ENCODE results near the gene SLC25A1. TPM values are rescaled to one million over a fixed set of nuclear protein-coding genes. Genes with fewer than 3 reads are reported as not detected.
A peak's percentile ranks its signal among the peaks of the same experiment; 100 is the strongest.
"Not testable (repeated sequence)": the region's sequence is repeated elsewhere in the genome, so short reads cannot be mapped to it uniquely, and the experiment has no call there.

SLC25A1 gene
- total RNA-seq, 1 donor from 2014 or later = 63.0 TPM

- Histone ChIP-seq H3K9me3 (no peaks in the 10 kb centered on the region), H3K36me3 (no peaks in the 10 kb centered on the region), H3K27ac (no peak overlapping the region), H3K4me1 (peaks cover 30% of the 10 kb centered on the region), H3K27me3 (peaks cover 43% of the 10 kb centered on the region), H3K4me3 (peak overlapping the region; percentile 30)
- no peak for TF ChIP-seq CTCF (IDR thresholded peaks at IDR 0.05)
- ATAC-seq (no peak), DNase-seq (no peak)
- intact Hi-C loops (cut with DNase I) = no loop called here
These were observed 9.3 kb downstream of the SLC25A1 start for GRCh38 chr22:19169002-19169946.

GRCh38 chr22:19168088-19168890 lies 10.2 kb downstream of the SLC25A1 start:
- H3K27me3 ChIP-seq = peaks cover 49% of the 10 kb centered on the region
- ATAC-seq (no peak), DNase-seq (no peak)
- H3K27ac ChIP-seq = no peak overlapping the region
- H3K9me3 ChIP-seq = no peaks in the 10 kb centered on the region
- H3K4me1 ChIP-seq = peaks cover 30% of the 10 kb centered on the region
- no peaks in the 10 kb centered on the region for H3K36me3 ChIP-seq
- no peak for TF ChIP-seq CTCF (IDR thresholded peaks at IDR 0.05)
- H3K4me3 ChIP-seq = no peak overlapping the region
- intact Hi-C loops (cut with DNase I) = no loop called here

GRCh38 chr22:19167106-19167869 lies 11.2 kb downstream of the SLC25A1 start:
- no peak for TF ChIP-seq CTCF (IDR thresholded peaks at IDR 0.05)
- DNase-seq = no peak

GRCh38 chr22:19166421-19166820 lies 12.1 kb downstream of the SLC25A1 start:
- H3K27ac ChIP-seq = no peak overlapping the region
- peaks cover 16% of the 10 kb centered on the region for H3K4me1 ChIP-seq
- no peak overlapping the region for H3K4me3 ChIP-seq
- no peaks in the 10 kb centered on the region for H3K36me3 ChIP-seq
- ATAC-seq (no peak), DNase-seq (no peak)
- TF ChIP-seq CTCF (IDR thresholded peaks at IDR 0.05) = no peak
- intact Hi-C loops (cut with DNase I) = no loop called here
- peaks cover 57% of the 10 kb centered on the region for H3K27me3 ChIP-seq
- H3K9me3 ChIP-seq = no peaks in the 10 kb centered on the region

More at GRCh38 chr22:19167106-19167869, 11.2 kb downstream of the SLC25A1 start:
- ATAC-seq = no peak
- no peak overlapping the region for H3K27ac ChIP-seq
- H3K36me3 ChIP-seq = no peaks in the 10 kb centered on the region
- peaks cover 20% of the 10 kb centered on the region for H3K4me1 ChIP-seq
- H3K27me3 ChIP-seq = peaks cover 49% of the 10 kb centered on the region
- intact Hi-C loops (cut with DNase I) = no loop called here
- H3K9me3 ChIP-seq = no peaks in the 10 kb centered on the region
- H3K4me3 ChIP-seq = no peak overlapping the region

- H3K27me3 ChIP-seq = peaks cover 51% of the 10 kb centered on the region
- ATAC-seq = no peak
- no peak overlapping the region for H3K27ac ChIP-seq
- intact Hi-C loops (cut with DNase I) = no loop called here
- no peak for DNase-seq
- H3K36me3 ChIP-seq = no peaks in the 10 kb centered on the region
- H3K9me3 ChIP-seq = no peaks in the 10 kb centered on the region
- H3K4me3 ChIP-seq = no peak overlapping the region
- peaks cover 6% of the 10 kb centered on the region for H3K4me1 ChIP-seq
- no peak for TF ChIP-seq CTCF (IDR thresholded peaks at IDR 0.05)
These were observed 14.1 kb downstream of the SLC25A1 start for GRCh38 chr22:19164425-19164824.

- H3K27ac ChIP-seq; ATAC-seq; DNase-seq; H3K4me3 ChIP-seq; intact Hi-C loops (cut with DNase I); H3K9me3 ChIP-seq; H3K36me3 ChIP-seq; H3K4me1 ChIP-seq: not testable (repeated sequence)
- peaks cover 13% of the 10 kb centered on the region for H3K27me3 ChIP-seq
These were observed 19.9 kb downstream of the SLC25A1 start for GRCh38 chr22:19158649-19159048.

GRCh38 chr22:19156109-19156508 lies 22.4 kb downstream of the SLC25A1 start:
- H3K9me3 ChIP-seq = not testable (repeated sequence)

More at GRCh38 chr22:19156109-19156508, 22.4 kb downstream of the SLC25A1 start:
- H3K4me1 ChIP-seq; DNase-seq; intact Hi-C loops (cut with DNase I); H3K4me3 ChIP-seq; ATAC-seq; H3K27ac ChIP-seq; H3K36me3 ChIP-seq: not testable (repeated sequence)
- H3K27me3 ChIP-seq = peaks cover 22% of the 10 kb centered on the region
